GM12875 (cell line): Measurements from ENCODE around the gene CSNK1G1.
"Not testable (repeated sequence)": the region's sequence is repeated elsewhere in the genome, so short reads cannot be mapped to it uniquely, and the experiment has no call there.

ENCODE experiments used
- H3K4me3 ChIP-seq: one replicate; pipeline ENCODE4 v1.5.1; 2011; ENCODE audit warnings: low read depth, low read length, control low read depth
- TF ChIP-seq, protein P1 (sequence below): IDR thresholded peaks from 2 replicates; pipeline ENCODE4 v1.5.1; 2011; ENCODE audit warnings: low read depth, mild to moderate bottlenecking, control low read depth, inconsistent platforms, low read length, moderate library complexity, borderline replicate concordance; ENCODE audit not compliant: insufficient read depth

Gene CSNK1G1

DNA sequence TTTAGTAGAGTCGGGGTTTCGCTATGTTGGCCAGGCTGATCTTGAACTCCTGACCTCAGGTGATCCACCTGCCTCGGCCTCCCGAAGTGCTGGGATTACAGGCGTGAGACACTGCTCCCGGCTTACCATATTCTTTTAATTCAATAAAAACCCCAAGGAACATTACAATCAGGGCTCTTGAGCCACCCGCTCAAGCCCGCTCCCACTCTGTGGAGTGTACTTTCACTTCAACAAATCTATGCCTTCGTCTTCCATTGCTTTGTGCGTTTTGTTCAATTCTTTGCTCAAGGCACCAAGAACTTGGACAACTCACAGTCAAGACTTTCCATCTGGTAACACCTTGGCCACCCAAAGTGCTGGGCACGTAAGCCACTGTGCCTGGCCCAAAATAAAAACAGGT, 130.2 kb downstream of the CSNK1G1 start:
- TF ChIP-seq, protein P1, sequence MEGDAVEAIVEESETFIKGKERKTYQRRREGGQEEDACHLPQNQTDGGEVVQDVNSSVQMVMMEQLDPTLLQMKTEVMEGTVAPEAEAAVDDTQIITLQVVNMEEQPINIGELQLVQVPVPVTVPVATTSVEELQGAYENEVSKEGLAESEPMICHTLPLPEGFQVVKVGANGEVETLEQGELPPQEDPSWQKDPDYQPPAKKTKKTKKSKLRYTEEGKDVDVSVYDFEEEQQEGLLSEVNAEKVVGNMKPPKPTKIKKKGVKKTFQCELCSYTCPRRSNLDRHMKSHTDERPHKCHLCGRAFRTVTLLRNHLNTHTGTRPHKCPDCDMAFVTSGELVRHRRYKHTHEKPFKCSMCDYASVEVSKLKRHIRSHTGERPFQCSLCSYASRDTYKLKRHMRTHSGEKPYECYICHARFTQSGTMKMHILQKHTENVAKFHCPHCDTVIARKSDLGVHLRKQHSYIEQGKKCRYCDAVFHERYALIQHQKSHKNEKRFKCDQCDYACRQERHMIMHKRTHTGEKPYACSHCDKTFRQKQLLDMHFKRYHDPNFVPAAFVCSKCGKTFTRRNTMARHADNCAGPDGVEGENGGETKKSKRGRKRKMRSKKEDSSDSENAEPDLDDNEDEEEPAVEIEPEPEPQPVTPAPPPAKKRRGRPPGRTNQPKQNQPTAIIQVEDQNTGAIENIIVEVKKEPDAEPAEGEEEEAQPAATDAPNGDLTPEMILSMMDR, result no peak
- no peak overlapping the region for H3K4me3 ChIP-seq

DNA sequence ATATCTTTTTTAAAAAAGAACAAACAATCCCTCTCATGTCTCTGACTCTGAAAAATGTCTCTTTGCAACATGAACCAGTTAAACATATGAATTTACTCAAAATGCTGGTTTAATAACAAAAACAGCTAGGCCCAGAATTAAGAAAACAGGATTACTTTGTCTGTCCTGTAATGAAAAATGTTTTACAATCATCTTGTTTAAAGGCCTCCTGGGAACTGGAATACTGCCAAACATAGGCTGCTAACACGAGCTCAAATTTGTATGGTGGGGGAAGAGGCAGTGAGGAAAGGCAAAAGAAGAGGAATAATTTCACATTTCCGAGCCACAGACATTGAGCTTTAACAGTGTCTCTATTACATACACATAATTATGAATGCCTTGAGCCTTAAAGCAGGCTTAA, 131.5 kb downstream of the CSNK1G1 start:
- H3K4me3 ChIP-seq, result no peak overlapping the region
- TF ChIP-seq, protein P1, result no peak

DNA sequence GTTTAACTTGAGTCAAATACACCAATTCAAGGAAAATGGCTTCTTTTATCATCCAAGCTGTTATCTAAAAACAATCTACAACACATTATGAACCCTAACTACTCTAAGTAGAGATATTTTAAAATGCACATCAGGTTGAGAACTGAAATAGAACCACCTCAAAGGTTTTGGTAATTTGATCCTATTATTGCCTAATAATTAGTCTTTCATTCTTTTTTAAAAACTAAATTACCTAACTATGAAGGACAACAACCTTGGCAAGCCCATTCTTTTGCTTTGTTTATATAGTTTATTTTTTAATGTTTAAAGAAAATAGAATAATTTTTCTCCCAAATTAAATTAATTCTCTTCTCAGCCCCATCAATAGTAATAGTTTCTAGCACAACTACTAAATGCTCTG, 132.1 kb downstream of the CSNK1G1 start:
- H3K4me3 ChIP-seq, result no peak overlapping the region
- TF ChIP-seq, protein P1, result no peak

DNA sequence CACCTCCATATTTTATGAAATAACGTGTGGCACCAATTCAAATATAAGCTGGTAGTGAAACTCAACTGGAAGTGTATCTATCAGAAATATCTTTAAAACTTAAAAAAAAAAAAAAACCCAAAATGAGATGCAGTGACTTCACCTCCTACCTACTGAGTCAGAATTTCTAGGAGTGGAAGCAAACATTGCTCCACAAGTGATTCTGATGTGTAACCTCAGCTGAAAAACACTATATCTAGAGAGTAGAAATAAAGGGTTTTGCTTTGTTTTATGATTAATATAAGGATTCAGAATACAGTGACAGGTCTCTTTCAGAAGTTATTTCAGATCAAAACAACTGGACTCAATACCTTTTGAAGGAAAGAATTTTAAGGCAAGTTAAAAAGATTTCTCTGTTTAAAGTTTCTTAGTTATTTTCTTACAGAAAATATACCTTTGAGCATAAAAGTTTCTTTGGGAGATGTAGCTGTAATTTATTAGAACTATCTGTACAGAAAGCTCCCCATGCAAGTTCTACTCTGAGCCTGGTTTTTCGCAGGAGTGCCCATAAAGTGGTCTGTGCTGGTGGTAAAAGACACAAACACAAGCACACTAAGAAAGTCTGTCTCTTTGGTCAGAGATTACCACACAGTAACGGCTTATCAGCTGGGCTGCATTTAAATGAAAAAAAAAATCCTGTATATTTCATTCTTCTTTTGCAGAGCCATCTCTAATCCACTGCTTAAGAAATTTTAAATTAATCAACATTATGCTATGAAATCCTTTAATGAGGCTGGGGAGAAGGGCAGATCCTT, 133.2 kb downstream of the CSNK1G1 start:
- TF ChIP-seq, protein P1, result no peak
- H3K4me3 ChIP-seq, result no peak overlapping the region

DNA sequence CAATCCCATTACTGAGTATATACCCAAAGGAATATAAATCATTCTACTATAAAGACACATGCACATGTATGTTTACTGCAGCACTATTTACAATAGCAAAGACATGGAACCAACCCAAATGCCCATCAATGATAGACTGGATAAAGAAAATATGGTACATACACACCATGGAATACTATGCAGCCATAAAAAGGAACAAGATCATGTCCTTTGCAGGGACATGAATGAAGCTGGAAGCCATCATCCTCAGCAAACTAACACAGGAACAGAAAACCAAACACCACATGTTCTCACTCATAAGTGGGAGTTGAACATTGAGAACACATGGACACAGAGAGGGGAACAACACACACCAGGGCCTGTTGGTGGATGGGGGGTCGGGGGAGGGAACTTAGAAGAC, 134.1 kb downstream of the CSNK1G1 start:
- not testable (repeated sequence) for H3K4me3 ChIP-seq

DNA sequence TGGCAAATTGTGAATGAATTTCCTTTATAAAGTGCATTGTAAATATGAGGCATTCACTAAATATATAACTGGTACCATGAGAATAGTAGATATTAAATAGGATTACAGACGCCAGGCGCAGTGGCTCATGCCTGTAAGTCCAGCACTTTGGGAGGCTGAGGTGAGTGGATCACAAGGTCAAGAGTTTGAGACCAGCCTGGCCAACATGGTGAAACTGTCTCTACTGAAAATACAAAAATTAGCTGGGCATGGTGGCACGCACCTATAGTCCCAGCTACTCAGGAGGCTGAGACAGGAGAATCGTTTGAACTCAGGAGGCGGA, 138.6 kb downstream of the CSNK1G1 start:
- H3K4me3 ChIP-seq, result not testable (repeated sequence)

DNA sequence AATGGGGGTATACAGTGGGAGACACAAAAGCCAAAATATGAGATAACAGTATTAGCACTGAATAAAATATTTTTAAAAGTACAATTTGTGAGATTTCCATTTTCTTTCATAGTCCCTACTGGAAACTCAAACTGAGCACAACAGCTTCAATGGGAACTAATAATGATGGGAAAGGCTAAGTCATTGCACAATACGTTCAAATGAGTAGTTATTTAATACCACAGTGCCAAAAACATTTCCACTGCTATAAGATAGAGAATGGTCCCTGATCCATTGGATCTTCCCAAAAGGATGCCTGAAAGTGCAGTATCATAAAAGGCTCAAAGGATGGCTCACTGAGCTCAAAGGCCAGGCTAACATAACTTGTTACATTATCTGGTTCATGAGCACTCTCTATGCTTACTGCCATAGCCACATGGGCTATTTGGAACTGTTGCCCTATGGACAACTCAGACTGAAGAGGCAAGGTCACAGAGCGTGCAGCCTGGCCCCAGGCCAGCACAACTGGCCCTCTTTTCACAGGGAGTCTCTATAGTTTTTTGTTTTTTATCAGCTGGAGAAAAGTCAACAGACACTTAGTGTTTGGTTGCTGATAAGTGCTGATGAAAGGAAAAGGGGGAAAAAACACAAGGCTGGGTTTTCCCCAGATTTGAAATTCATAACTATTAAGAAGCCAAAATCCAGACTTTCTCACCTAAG, 139.1 kb downstream of the CSNK1G1 start:
- TF ChIP-seq, protein P1, result no peak
- H3K4me3 ChIP-seq, result no peak overlapping the region

DNA sequence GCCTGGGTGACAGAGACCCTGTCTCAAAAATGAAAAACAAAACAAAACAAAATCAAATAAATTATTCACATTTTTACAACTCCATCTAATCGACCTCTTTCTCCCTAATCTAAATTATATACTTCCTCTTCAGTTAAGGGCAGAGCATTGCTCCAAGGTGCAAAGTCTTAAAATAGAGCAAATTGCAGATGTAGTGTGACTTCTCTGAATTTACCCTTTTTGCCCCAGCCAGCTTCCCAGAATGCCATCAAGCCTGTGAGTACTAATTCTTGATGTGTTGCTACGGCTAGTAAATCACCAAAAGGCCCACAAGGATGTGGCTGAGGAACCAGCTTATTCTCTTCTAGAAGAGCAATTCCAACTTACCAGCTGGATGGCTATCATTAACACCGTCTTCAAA, 139.8 kb downstream of the CSNK1G1 start:
- H3K4me3 ChIP-seq, result no peak overlapping the region
- TF ChIP-seq, protein P1, result no peak
